ENCODE data around the gene FBXL7.

FBXL7 gene

GRCh38 chr5:15717001-15717400 lies 217.0 kb downstream of the FBXL7 start:
- no peak overlapping the region for H3K4me3 ChIP-seq (ENCODE audit: control insufficient read depth, low read depth, low read length)
- TF ChIP-seq CTCF (IDR thresholded peaks at IDR 0.05; ENCODE audit: control insufficient read depth, insufficient read depth, low read depth, low read length, missing control alignments), result no peak
- no peak for DNase-seq (ENCODE audit: low read depth)

- no peak overlapping the region for H3K4me3 ChIP-seq (ENCODE audit: control insufficient read depth, low read depth, low read length)
- TF ChIP-seq CTCF (IDR thresholded peaks at IDR 0.05; ENCODE audit: control insufficient read depth, insufficient read depth, low read depth, low read length, missing control alignments), result no peak
- DNase-seq (ENCODE audit: low read depth), result no peak
These were observed 218.6 kb downstream of the FBXL7 start for GRCh38 chr5:15718421-15719179.

- TF ChIP-seq CTCF (IDR thresholded peaks at IDR 0.05; ENCODE audit: control insufficient read depth, insufficient read depth, low read depth, low read length, missing control alignments), result no peak
- no peak for DNase-seq (ENCODE audit: low read depth)
- no peak overlapping the region for H3K4me3 ChIP-seq (ENCODE audit: control insufficient read depth, low read depth, low read length)
These were observed 219.8 kb downstream of the FBXL7 start for GRCh38 chr5:15719784-15720183.

GRCh38 chr5:15720515-15720914 lies 220.5 kb downstream of the FBXL7 start:
- H3K4me3 ChIP-seq (ENCODE audit: control insufficient read depth, low read depth, low read length), result no peak overlapping the region
- no peak for TF ChIP-seq CTCF (IDR thresholded peaks at IDR 0.05; ENCODE audit: control insufficient read depth, insufficient read depth, low read depth, low read length, missing control alignments)
- DNase-seq (ENCODE audit: low read depth), result no peak

GRCh38 chr5:15722305-15722704 lies 222.3 kb downstream of the FBXL7 start:
- H3K4me3 ChIP-seq (ENCODE audit: control insufficient read depth, low read depth, low read length), result no peak overlapping the region
- no peak for TF ChIP-seq CTCF (IDR thresholded peaks at IDR 0.05; ENCODE audit: control insufficient read depth, insufficient read depth, low read depth, low read length, missing control alignments)
- no peak for DNase-seq (ENCODE audit: low read depth)

- no peak for TF ChIP-seq CTCF (IDR thresholded peaks at IDR 0.05; ENCODE audit: control insufficient read depth, insufficient read depth, low read depth, low read length, missing control alignments)
- no peak overlapping the region for H3K4me3 ChIP-seq (ENCODE audit: control insufficient read depth, low read depth, low read length)
- no peak for DNase-seq (ENCODE audit: low read depth)
These were observed 227.4 kb downstream of the FBXL7 start for GRCh38 chr5:15727375-15727774.

Data from AG09309 (cell line).